Measurements from ENCODE around the gene ZNF502.

- no peak for TF ChIP-seq CTCF (conservative IDR thresholded peaks at IDR 0.05; ENCODE audit: low read length)
- no peak for TF ChIP-seq EZH2phosphoT487 (IDR thresholded peaks at IDR 0.05; ENCODE audit: borderline replicate concordance)
Observed at GRCh38 chr3:44722103-44722401, 9.6 kb downstream of the ZNF502 start.

All from Loucy (cell line).